Spinal cord (tissue), 10 donors: ENCODE data around the gene EMP2. TPM values are rescaled to one million over a fixed set of nuclear protein-coding genes. Genes with fewer than 3 reads are reported as not detected.
"Not testable (repeated sequence)": the region's sequence is repeated elsewhere in the genome, so short reads cannot be mapped to it uniquely, and the experiment has no call there.

Experiments used
- DNase-seq, 6 donors: peaks; one replicate each; pipeline versions ENCODE4 v3.0.0 to v3.0.0-alpha.2; 2013 to 2015; ENCODE audit warnings: low spot score in 6 of 6, low read depth in 4 of 6
- H3K27ac ChIP-seq: one replicate; pipeline ENCODE4 v1.5.1; 2013; ENCODE audit warnings: low read depth, low read length, control low read depth
- H3K27me3 ChIP-seq: one replicate; pipeline ENCODE4 v1.6.1; 2013; ENCODE audit warnings: low read length; ENCODE audit not compliant: control insufficient read depth, insufficient read depth
- H3K36me3 ChIP-seq: one replicate; pipeline ENCODE4 v1.6.1; 2013; ENCODE audit warnings: low read length; ENCODE audit not compliant: control insufficient read depth, insufficient read depth
- H3K4me1 ChIP-seq: one replicate; pipeline ENCODE4 v1.6.1; 2013; ENCODE audit warnings: low read length; ENCODE audit not compliant: control insufficient read depth, insufficient read depth
- H3K4me3 ChIP-seq: one replicate; pipeline ENCODE4 v1.5.1; 2013; ENCODE audit warnings: low read depth, low read length, control low read depth
- H3K9me3 ChIP-seq: one replicate; pipeline ENCODE4 v1.6.1; 2013; ENCODE audit warnings: low read length; ENCODE audit not compliant: control insufficient read depth, insufficient read depth
- WGBS: methylation state at CpG from one replicate; pipeline ENCODE4 v1.1.5; 2013; ENCODE audit warnings: missing lambda C conversion rate; ENCODE audit not compliant: insufficient coverage; 5-methylcytosine and 5-hydroxymethylcytosine counted together
- polyA plus RNA-seq, 2 donors: library from polyadenylated mRNA; unstranded; fragments of 120-200 nt; gene quantifications; one replicate each; pipeline ENCODE4 v1.2.1, GENCODE V29; 2013; ENCODE audit not compliant: insufficient read length in 2 of 2
- total RNA-seq, 2 donors: library from RNA; depleted of rRNA in 1 of 2; stranded (reverse); fragments of 120-200 nt in 1 of 2; fragments of >200 nt in 1 of 2; gene quantifications; one replicate each; pipeline versions ENCODE4 v1.2.3 to v1.2.4, GENCODE V29; 2013 to 2014
- donor health status: healthy.

EMP2 gene
- total and polyA plus RNA-seq, 4 donors, result 19.7 to 40.9 (median 30.9) TPM

GRCh38 chr16:10518479-10519041 is 61.8 kb downstream of the EMP2 start:
- no peak for DNase-seq
- Histone ChIP-seq H3K4me1 (no peaks in the 10 kb centered on the region), H3K4me3 (no peak overlapping the region), H3K36me3 (no peaks in the 10 kb centered on the region), H3K27ac (no peak overlapping the region), H3K9me3 (no peaks in the 10 kb centered on the region), H3K27me3 (no peaks in the 10 kb centered on the region)
- 87% methylated on average over 7 of the region's 7 CpGs for WGBS

- H3K27ac ChIP-seq, result no peak overlapping the region
- DNase-seq, result no peak
- H3K9me3 ChIP-seq, result no peaks in the 10 kb centered on the region
- H3K4me1 ChIP-seq, result no peaks in the 10 kb centered on the region
- no peaks in the 10 kb centered on the region for H3K27me3 ChIP-seq
- WGBS, result 87% methylated on average over 5 of the region's 5 CpGs
- no peaks in the 10 kb centered on the region for H3K36me3 ChIP-seq
- no peak overlapping the region for H3K4me3 ChIP-seq
Measured at GRCh38 chr16:10517868-10518267, 62.5 kb downstream of the EMP2 start.

- Histone ChIP-seq H3K27me3 (no peaks in the 10 kb centered on the region), H3K27ac (no peak overlapping the region), H3K36me3 (no peaks in the 10 kb centered on the region), H3K4me1 (no peaks in the 10 kb centered on the region), H3K9me3 (no peaks in the 10 kb centered on the region), H3K4me3 (no peak overlapping the region)
- DNase-seq, result peak in 4 of 6 donors; percentile 42 to 88 (median 58)
- 63% methylated on average over 4 of the region's 6 CpGs for WGBS
Measured at GRCh38 chr16:10514369-10515055, 65.9 kb downstream of the EMP2 start.

- Histone ChIP-seq H3K9me3 (no peaks in the 10 kb centered on the region), H3K4me1 (no peaks in the 10 kb centered on the region), H3K36me3 (no peaks in the 10 kb centered on the region), H3K27ac (no peak overlapping the region), H3K27me3 (no peaks in the 10 kb centered on the region), H3K4me3 (no peak overlapping the region)
- DNase-seq, result no peak
- no CpG with 5 or more reads among the region's 1 CpG for WGBS
Measured at GRCh38 chr16:10511829-10512228, 68.6 kb downstream of the EMP2 start.

GRCh38 chr16:10510279-10510678 is 70.1 kb downstream of the EMP2 start:
- Histone ChIP-seq H3K4me3 (no peak overlapping the region), H3K9me3 (no peaks in the 10 kb centered on the region), H3K36me3 (no peaks in the 10 kb centered on the region), H3K27ac (no peak overlapping the region), H3K27me3 (no peaks in the 10 kb centered on the region), H3K4me1 (no peaks in the 10 kb centered on the region)
- WGBS, result no CpG with 5 or more reads among the region's 2 CpGs
- DNase-seq, result no peak

GRCh38 chr16:10509534-10510025 is 70.8 kb downstream of the EMP2 start:
- 0% methylated on average over 2 of the region's 6 CpGs for WGBS
- DNase-seq, result peak; percentile 52 to 97 (median 79)
- Histone ChIP-seq H3K4me3 (no peak overlapping the region), H3K27me3 (no peaks in the 10 kb centered on the region), H3K27ac (no peak overlapping the region), H3K9me3 (no peaks in the 10 kb centered on the region), H3K4me1 (no peaks in the 10 kb centered on the region), H3K36me3 (no peaks in the 10 kb centered on the region)

- not testable (repeated sequence) for H3K4me1 ChIP-seq, H3K27me3 ChIP-seq, DNase-seq, H3K9me3 ChIP-seq, H3K36me3 ChIP-seq, H3K27ac ChIP-seq, H3K4me3 ChIP-seq
- WGBS, result 63% methylated on average over 3 of the region's 3 CpGs
Measured at GRCh38 chr16:10505286-10505685, 75.1 kb downstream of the EMP2 start.

- Histone ChIP-seq H3K4me1 (no peaks in the 10 kb centered on the region), H3K27me3 (no peaks in the 10 kb centered on the region), H3K4me3 (no peak overlapping the region), H3K27ac (no peak overlapping the region), H3K36me3 (no peaks in the 10 kb centered on the region), H3K9me3 (no peaks in the 10 kb centered on the region)
- WGBS, result 100% methylated on average over 2 of the region's 2 CpGs
- no peak for DNase-seq
Measured at GRCh38 chr16:10504404-10504885, 76.0 kb downstream of the EMP2 start.

GRCh38 chr16:10502776-10503175 is 77.6 kb downstream of the EMP2 start:
- Histone ChIP-seq H3K27me3 (no peaks in the 10 kb centered on the region), H3K36me3 (no peaks in the 10 kb centered on the region), H3K9me3 (no peaks in the 10 kb centered on the region), H3K27ac (no peak overlapping the region), H3K4me1 (no peaks in the 10 kb centered on the region), H3K4me3 (no peak overlapping the region)
- WGBS, result no CpG with 5 or more reads among the region's 6 CpGs
- DNase-seq, result peak in 1 of 6 donors; percentile 23
